ENCODE measurements around the gene CSNK1G3.
A peak's percentile ranks its signal among the peaks of the same experiment; 100 is the strongest.

CSNK1G3 gene

DNA sequence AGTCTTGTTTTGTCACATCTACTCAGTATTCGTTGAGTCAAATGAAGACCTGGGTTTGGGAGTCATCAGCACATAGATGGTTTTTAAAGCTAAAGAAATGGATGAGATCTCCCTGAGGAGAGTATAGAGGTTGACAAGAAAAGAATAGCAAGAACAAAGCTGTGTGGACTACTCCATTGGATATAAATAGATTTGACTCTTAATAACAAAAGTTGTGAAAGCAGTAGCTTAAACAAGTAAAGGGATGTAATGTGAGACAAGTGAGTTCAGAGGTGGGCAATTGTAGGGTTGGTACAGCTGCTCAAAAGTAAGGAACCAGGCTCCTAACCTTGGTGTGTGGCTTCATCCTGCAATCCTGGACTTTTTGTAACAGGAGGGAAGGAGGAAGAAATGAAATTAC lies 49.3 kb downstream of the CSNK1G3 start:
- Mint-ChIP-seq H3K9me3 (no peaks in the 10 kb centered on the region), H3K4me3 (no peak overlapping the region), H3K27ac (no peak overlapping the region), H3K27me3 (no peaks in the 10 kb centered on the region), H3K4me1 (ENCODE audit: low read depth) (peaks cover 24% of the 10 kb centered on the region), H3K36me3 (ENCODE audit: low read depth) (peaks cover 49% of the 10 kb centered on the region)
- DNase-seq: no peak

GRCh38 chr5:123571927-123572326 lies 60.0 kb downstream of the CSNK1G3 start:
- Mint-ChIP-seq H3K9me3 (peaks cover 1% of the 10 kb centered on the region), H3K27ac (no peak overlapping the region), H3K36me3 (ENCODE audit: low read depth) (peaks cover 37% of the 10 kb centered on the region), H3K4me3 (no peak overlapping the region), H3K4me1 (ENCODE audit: low read depth) (peaks cover 32% of the 10 kb centered on the region), H3K27me3 (no peaks in the 10 kb centered on the region)
- DNase-seq: no peak

GRCh38 chr5:123578390-123578789 lies 66.4 kb downstream of the CSNK1G3 start:
- H3K27ac Mint-ChIP-seq: no peak overlapping the region
- H3K9me3 Mint-ChIP-seq: no peaks in the 10 kb centered on the region
- H3K4me3 Mint-ChIP-seq: no peak overlapping the region
- no peaks in the 10 kb centered on the region for H3K4me1 Mint-ChIP-seq (ENCODE audit: low read depth)
- H3K36me3 Mint-ChIP-seq (ENCODE audit: low read depth): peaks cover 61% of the 10 kb centered on the region
- H3K27me3 Mint-ChIP-seq: no peaks in the 10 kb centered on the region
- DNase-seq: no peak

GRCh38 chr5:123579410-123579809 lies 67.4 kb downstream of the CSNK1G3 start:
- no peak for DNase-seq
- Mint-ChIP-seq H3K4me3 (no peak overlapping the region), H3K27ac (no peak overlapping the region), H3K4me1 (ENCODE audit: low read depth) (no peaks in the 10 kb centered on the region), H3K27me3 (no peaks in the 10 kb centered on the region), H3K36me3 (ENCODE audit: low read depth) (peaks cover 62% of the 10 kb centered on the region), H3K9me3 (no peaks in the 10 kb centered on the region)

DNA sequence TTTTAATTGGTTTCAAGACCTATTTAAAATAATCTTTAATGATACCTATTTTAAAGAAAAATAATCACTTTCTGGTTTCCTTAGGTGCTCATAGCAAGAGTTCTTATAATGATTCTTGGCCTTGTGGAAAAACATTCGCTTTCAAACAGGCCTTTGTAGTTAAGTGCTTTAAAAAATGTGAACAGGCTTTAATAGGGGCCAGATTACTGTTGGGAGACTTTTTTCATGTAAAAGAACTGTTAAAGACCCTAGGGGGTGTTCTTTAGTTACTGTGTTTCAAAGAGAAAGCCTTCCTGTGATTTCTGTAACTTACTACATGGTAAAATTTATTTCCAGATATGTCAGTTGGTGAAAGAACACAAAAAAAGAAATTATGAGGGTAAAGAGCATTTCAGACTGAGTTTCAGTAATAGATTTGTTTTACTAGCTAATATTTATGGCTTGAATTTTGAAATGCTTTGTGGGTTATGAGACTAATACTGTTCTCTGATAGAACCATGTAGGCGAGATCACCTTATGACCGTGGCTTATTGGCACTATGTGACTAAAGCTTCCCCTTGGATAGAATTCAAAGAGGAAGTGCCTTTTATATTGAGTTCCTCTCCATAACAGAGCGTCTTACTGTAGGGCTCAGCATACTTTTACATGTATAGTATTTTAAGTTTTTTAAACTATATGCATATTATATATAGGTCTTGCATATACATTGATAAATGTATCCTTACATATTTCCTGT lies 70.7 kb downstream of the CSNK1G3 start:
- no peaks in the 10 kb centered on the region for H3K4me1 Mint-ChIP-seq (ENCODE audit: low read depth)
- H3K27me3 Mint-ChIP-seq: no peaks in the 10 kb centered on the region
- no peaks in the 10 kb centered on the region for H3K9me3 Mint-ChIP-seq
- no peak overlapping the region for H3K4me3 Mint-ChIP-seq
- DNase-seq: no peak
- no peak overlapping the region for H3K27ac Mint-ChIP-seq
- peaks cover 53% of the 10 kb centered on the region for H3K36me3 Mint-ChIP-seq (ENCODE audit: low read depth)

GRCh38 chr5:123585871-123586270 lies 73.9 kb downstream of the CSNK1G3 start:
- no peak overlapping the region for H3K27ac Mint-ChIP-seq
- H3K4me1 Mint-ChIP-seq (ENCODE audit: low read depth): no peaks in the 10 kb centered on the region

GRCh38 chr5:123594434-123594833 lies 82.5 kb downstream of the CSNK1G3 start:
- no peak for DNase-seq
- Mint-ChIP-seq H3K36me3 (ENCODE audit: low read depth) (peaks cover 65% of the 10 kb centered on the region), H3K27ac (no peak overlapping the region), H3K4me1 (ENCODE audit: low read depth) (peaks cover 11% of the 10 kb centered on the region), H3K9me3 (no peaks in the 10 kb centered on the region), H3K4me3 (no peak overlapping the region), H3K27me3 (no peaks in the 10 kb centered on the region)

More at GRCh38 chr5:123585871-123586270, 73.9 kb downstream of the CSNK1G3 start:
- Mint-ChIP-seq H3K9me3 (no peaks in the 10 kb centered on the region), H3K36me3 (ENCODE audit: low read depth) (peaks cover 48% of the 10 kb centered on the region), H3K27me3 (no peaks in the 10 kb centered on the region), H3K4me3 (no peak overlapping the region)
- no peak for DNase-seq

- H3K4me3 Mint-ChIP-seq: no peak overlapping the region
- no peak for DNase-seq
- H3K4me1 Mint-ChIP-seq (ENCODE audit: low read depth): peaks cover 11% of the 10 kb centered on the region
- H3K27ac Mint-ChIP-seq: no peak overlapping the region
- no peaks in the 10 kb centered on the region for H3K9me3 Mint-ChIP-seq
- no peaks in the 10 kb centered on the region for H3K27me3 Mint-ChIP-seq
- H3K36me3 Mint-ChIP-seq (ENCODE audit: low read depth): peaks cover 64% of the 10 kb centered on the region
These were observed 85.0 kb downstream of the CSNK1G3 start for GRCh38 chr5:123597018-123597417.

DNA sequence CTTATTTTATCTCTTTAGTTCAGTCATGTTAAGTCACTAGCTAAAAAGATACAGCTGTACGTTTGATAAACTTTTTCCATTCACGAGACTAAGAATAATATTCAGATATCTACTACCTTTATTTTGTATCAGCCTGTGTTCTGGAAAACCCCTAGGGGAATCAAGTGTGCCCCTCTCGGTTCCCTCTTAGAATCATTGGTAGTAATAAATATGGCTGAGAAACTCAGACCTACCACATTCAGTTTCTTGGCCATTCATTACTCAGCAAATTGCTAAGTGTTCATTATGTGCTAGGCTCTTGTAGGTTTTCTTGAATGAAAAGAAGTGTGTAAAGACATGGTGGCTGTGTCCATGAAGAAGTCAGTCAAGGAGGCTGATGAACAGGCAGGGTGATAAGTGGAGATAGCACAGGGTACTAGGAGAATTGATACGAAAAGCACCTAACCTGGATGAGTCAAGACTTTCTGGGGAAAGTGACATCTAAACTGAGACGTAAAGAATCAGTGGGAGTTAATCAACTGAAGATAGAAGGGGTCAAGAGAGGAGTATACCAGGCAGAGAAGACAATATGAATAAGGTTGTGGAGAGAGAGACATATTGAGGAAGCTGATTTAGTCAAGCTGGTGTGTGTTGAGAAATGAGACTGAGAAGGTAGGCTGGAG lies 86.2 kb downstream of the CSNK1G3 start:
- peak overlapping the region; percentile 12 for H3K27ac Mint-ChIP-seq
- no peak overlapping the region for H3K4me3 Mint-ChIP-seq
- H3K9me3 Mint-ChIP-seq: no peaks in the 10 kb centered on the region
- peaks cover 66% of the 10 kb centered on the region for H3K36me3 Mint-ChIP-seq (ENCODE audit: low read depth)
- peaks cover 11% of the 10 kb centered on the region for H3K4me1 Mint-ChIP-seq (ENCODE audit: low read depth)
- no peak for DNase-seq
- H3K27me3 Mint-ChIP-seq: no peaks in the 10 kb centered on the region

GRCh38 chr5:123599171-123599570 lies 87.2 kb downstream of the CSNK1G3 start:
- no peaks in the 10 kb centered on the region for H3K27me3 Mint-ChIP-seq
- H3K36me3 Mint-ChIP-seq (ENCODE audit: low read depth): peaks cover 66% of the 10 kb centered on the region
- no peaks in the 10 kb centered on the region for H3K9me3 Mint-ChIP-seq
- peaks cover 11% of the 10 kb centered on the region for H3K4me1 Mint-ChIP-seq (ENCODE audit: low read depth)
- no peak overlapping the region for H3K4me3 Mint-ChIP-seq
- no peak for DNase-seq
- no peak overlapping the region for H3K27ac Mint-ChIP-seq

- H3K4me1 Mint-ChIP-seq (ENCODE audit: low read depth): peaks cover 11% of the 10 kb centered on the region
- H3K36me3 Mint-ChIP-seq (ENCODE audit: low read depth): peaks cover 54% of the 10 kb centered on the region
- no peak overlapping the region for H3K4me3 Mint-ChIP-seq
- H3K27ac Mint-ChIP-seq: no peak overlapping the region
- H3K9me3 Mint-ChIP-seq: no peaks in the 10 kb centered on the region
- no peaks in the 10 kb centered on the region for H3K27me3 Mint-ChIP-seq
- DNase-seq: no peak
These were observed 89.6 kb downstream of the CSNK1G3 start for GRCh38 chr5:123601610-123602009.

GRCh38 chr5:123605822-123606221 lies 93.8 kb downstream of the CSNK1G3 start:
- Mint-ChIP-seq H3K27ac (no peak overlapping the region), H3K36me3 (ENCODE audit: low read depth) (peaks cover 43% of the 10 kb centered on the region), H3K4me3 (no peak overlapping the region), H3K4me1 (ENCODE audit: low read depth) (peaks cover 9% of the 10 kb centered on the region), H3K27me3 (no peaks in the 10 kb centered on the region), H3K9me3 (no peaks in the 10 kb centered on the region)
- DNase-seq: no peak

DNA sequence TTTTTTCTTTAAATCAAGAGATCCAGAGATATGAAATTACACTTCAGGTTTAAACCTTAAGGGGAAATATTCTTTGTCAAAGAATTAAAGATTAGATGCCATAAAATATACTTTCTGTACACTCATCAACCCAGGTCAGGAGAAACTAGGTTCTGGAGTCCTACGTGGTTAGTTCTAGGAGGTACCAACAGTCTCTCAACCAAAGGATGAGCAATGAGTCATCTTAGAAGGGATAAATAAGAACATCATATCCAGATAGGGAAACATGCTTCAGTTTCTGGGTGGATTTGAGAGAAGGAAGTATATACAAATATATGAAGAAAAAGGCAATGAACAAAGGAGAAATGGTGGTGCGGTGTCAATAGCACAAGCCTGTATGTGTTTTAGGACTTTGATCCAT lies 98.2 kb downstream of the CSNK1G3 start:
- Mint-ChIP-seq H3K27ac (peak overlapping the region; percentile 32), H3K4me1 (ENCODE audit: low read depth) (peaks cover 11% of the 10 kb centered on the region), H3K27me3 (no peaks in the 10 kb centered on the region), H3K4me3 (no peak overlapping the region), H3K36me3 (ENCODE audit: low read depth) (peaks cover 40% of the 10 kb centered on the region), H3K9me3 (no peaks in the 10 kb centered on the region)
- DNase-seq: no peak

DNA sequence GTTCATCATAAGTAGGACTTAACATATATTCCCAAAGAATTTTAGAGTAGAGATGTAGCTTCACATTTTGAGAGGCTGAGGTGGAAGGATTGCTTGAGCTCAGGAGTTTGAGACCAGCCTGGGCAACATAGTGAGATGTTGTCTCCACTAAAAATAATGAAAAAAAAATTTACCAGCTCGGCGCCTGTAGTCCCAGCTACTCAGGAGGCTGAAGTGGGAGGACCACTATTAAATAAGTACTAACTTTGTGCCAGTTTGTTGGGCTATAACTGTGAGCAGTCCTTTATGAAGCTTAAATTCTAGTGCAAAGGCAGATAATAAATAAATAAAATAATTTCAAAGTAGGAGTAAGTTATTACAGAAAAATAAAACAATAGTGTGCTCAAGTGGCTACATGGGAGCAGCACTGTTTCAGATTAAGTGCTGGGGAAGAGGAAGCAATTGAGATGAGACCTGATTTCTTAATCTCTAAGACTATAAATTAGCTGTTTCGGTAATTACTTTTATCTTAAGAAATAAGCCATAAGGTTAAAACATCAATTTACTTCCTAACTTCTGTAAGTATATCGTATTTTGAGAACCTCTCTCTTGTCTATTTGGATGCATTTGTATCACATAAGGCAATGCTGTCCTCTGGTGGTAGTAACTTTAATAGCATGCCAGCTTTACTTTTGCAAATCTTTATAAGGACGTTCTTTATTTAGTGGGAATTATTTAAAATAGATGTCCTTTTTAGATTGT lies 98.9 kb downstream of the CSNK1G3 start:
- Mint-ChIP-seq H3K4me3 (no peak overlapping the region), H3K36me3 (ENCODE audit: low read depth) (peaks cover 45% of the 10 kb centered on the region), H3K27ac (peak overlapping the region; percentile 32), H3K9me3 (no peaks in the 10 kb centered on the region), H3K4me1 (ENCODE audit: low read depth) (peaks cover 11% of the 10 kb centered on the region), H3K27me3 (no peaks in the 10 kb centered on the region)
- no peak for DNase-seq

GRCh38 chr5:123611406-123611709 lies 99.4 kb downstream of the CSNK1G3 start:
- Mint-ChIP-seq H3K36me3 (ENCODE audit: low read depth) (peaks cover 45% of the 10 kb centered on the region), H3K27me3 (no peaks in the 10 kb centered on the region), H3K4me1 (ENCODE audit: low read depth) (peaks cover 11% of the 10 kb centered on the region), H3K27ac (no peak overlapping the region), H3K9me3 (no peaks in the 10 kb centered on the region), H3K4me3 (no peak overlapping the region)
- DNase-seq: no peak
